SK-N-SH (cell line): ENCODE data around the gene NADSYN1. TPM values are rescaled to one million over a fixed set of nuclear protein-coding genes. Genes with fewer than 3 reads are reported as not detected.

Source experiments
- CTCF ChIA-PET: fragments of 300-600, 350-600 bp; formaldehyde crosslinking; extraction: SDS; loops from one replicate; lab custom pipeline; 2021; lab: Yijun Ruan, JAX
- POLR2A ChIA-PET: fragments of 350-600 bp; sonication (Branson Sonifier 250); formaldehyde crosslinking; extraction: SDS; loops from one replicate; lab custom pipeline; 2020; ENCODE audit warnings: antibody characterized with exemption, inconsistent platforms; lab: Yijun Ruan, JAX
- DNase-seq: peaks from one replicate; pipeline ENCODE4 v3.0.0; 2012
- H2AFZ ChIP-seq: fragments of 200-600 bp; sonication (generic); 2 replicates; pipeline ENCODE4 v1.8.1; 2016; ENCODE audit warnings: antibody characterized with exemption, mild to moderate bottlenecking, low read depth
- H3F3A ChIP-seq: fragments of 200-600 bp; sonication (generic); replicated peaks from 2 replicates; pipeline ENCODE3; 2016; ENCODE audit warnings: antibody characterized with exemption, mild to moderate bottlenecking; ENCODE audit not compliant: insufficient read depth
- H3K27ac ChIP-seq, 2 experiments: fragments of 200-500 bp in 1 of 2; fragments of 200-600 bp in 1 of 2; sonication (Bioruptor generic) in 1 of 2; sonication (generic), shearing (Covaris generic) in 1 of 2; 2 replicates each; pipeline versions ENCODE4 v1.5.1 to v1.6.1; 2014 to 2016; ENCODE audit warnings: low read depth in 2 of 2, inconsistent platforms in 1 of 2, low read length in 1 of 2, mild to moderate bottlenecking in 1 of 2, mixed read lengths in 1 of 2
- H3K27me3 ChIP-seq: fragments of 200-600 bp; sonication (generic), shearing (Covaris generic); 2 replicates; pipeline ENCODE4 v1.6.1; 2016; ENCODE audit warnings: mixed run types; ENCODE audit not compliant: insufficient read depth
- H3K36me3 ChIP-seq, 2 experiments: fragments of 200-500 bp in 1 of 2; fragments of 200-600 bp in 1 of 2; sonication (Bioruptor generic) in 1 of 2; sonication (generic) in 1 of 2; replicated peaks in 1 of 2; 2 replicates each; pipeline versions ENCODE3 to v1.5.1; 2014 to 2016; ENCODE audit warnings: low read length in 1 of 2, mild to moderate bottlenecking in 1 of 2; ENCODE audit not compliant: insufficient read depth in 2 of 2, control insufficient read depth in 1 of 2
- H3K4me1 ChIP-seq, 2 experiments: fragments of 200-500 bp in 1 of 2; fragments of 200-600 bp in 1 of 2; sonication (Bioruptor generic) in 1 of 2; sonication (generic), shearing (Covaris generic) in 1 of 2; 2 replicates each; pipeline versions ENCODE4 v1.5.1 to v1.6.1; 2014 to 2016; ENCODE audit warnings: low read depth in 1 of 2, low read length in 1 of 2, mixed run types in 1 of 2; ENCODE audit not compliant: insufficient read depth in 2 of 2, control insufficient read depth in 1 of 2
- H3K4me2 ChIP-seq: fragments of 200-600 bp; sonication (generic), shearing (Covaris generic); 2 replicates; pipeline ENCODE4 v1.6.1; 2017; ENCODE audit warnings: mixed run types
- H3K4me3 ChIP-seq, 2 experiments: fragments of 200-500 bp in 1 of 2; fragments of 200-600 bp in 1 of 2; sonication (Bioruptor generic) in 1 of 2; sonication (generic), shearing (Covaris generic) in 1 of 2; 2 replicates each; pipeline versions ENCODE4 v1.5.1 to v1.8.1; 2014 to 2016; ENCODE audit warnings: low read depth in 2 of 2, inconsistent platforms in 1 of 2, low read length in 1 of 2, mild to moderate bottlenecking in 1 of 2, mixed read lengths in 1 of 2, moderate library complexity in 1 of 2
- H3K79me2 ChIP-seq: fragments of 200-600 bp; sonication (generic); 2 replicates; pipeline ENCODE4 v1.8.1; 2017; ENCODE audit warnings: mild to moderate bottlenecking; ENCODE audit not compliant: insufficient read depth
- H3K9ac ChIP-seq: fragments of 200-600 bp; sonication (generic); 2 replicates; pipeline ENCODE4 v1.6.1; 2017; ENCODE audit warnings: mixed run types
- H3K9me2 ChIP-seq: fragments of 200-600 bp; sonication (generic); 2 replicates; pipeline ENCODE4 v1.6.1; 2017; ENCODE audit warnings: mixed run types
- H3K9me3 ChIP-seq: fragments of 200-600 bp; sonication (generic); 2 replicates; pipeline ENCODE4 v1.6.1; 2017; ENCODE audit warnings: mixed run types, mild to moderate bottlenecking, moderate library complexity
- H4K20me1 ChIP-seq: fragments of 200-600 bp; sonication (generic); 2 replicates; pipeline ENCODE4 v1.6.1; 2017; ENCODE audit warnings: mild to moderate bottlenecking, mixed run types; ENCODE audit not compliant: insufficient read depth
- CHD2 ChIP-seq: fragments of 150-350 bp; IDR thresholded peaks from 2 replicates; pipeline ENCODE4 v1.6.1; 2018; ENCODE audit warnings: low read length; ENCODE audit not compliant: partially characterized antibody
- CTCF ChIP-seq: fragments of 200-600 bp; sonication (generic); IDR thresholded peaks from 2 replicates; pipeline ENCODE4 v1.6.1; 2017; ENCODE audit warnings: antibody characterized with exemption, mild to moderate bottlenecking, moderate library complexity
- EP300 ChIP-seq, 2 experiments: IDR thresholded peaks; 2 replicates each; pipeline versions ENCODE4 v1.4.0 to v1.6.1; 2012; ENCODE audit warnings: borderline replicate concordance in 1 of 2, low read depth in 1 of 2, low read length in 1 of 2
- FOXJ3 ChIP-seq: sonication (generic); formaldehyde crosslinking; IDR thresholded peaks from 2 replicates; pipeline ENCODE4 v1.5.1; 2020; ENCODE audit warnings: mild to moderate bottlenecking, missing genetic modification reagents
- IRF3 ChIP-seq: fragments of 150-350 bp; IDR thresholded peaks from 2 replicates; pipeline ENCODE4 v1.6.1; 2016; ENCODE audit warnings: mild to moderate bottlenecking, low read depth, low read length
- MAX ChIP-seq: IDR thresholded peaks from 2 replicates; pipeline ENCODE4 v1.4.0; 2012; ENCODE audit warnings: low read depth
- MXI1 ChIP-seq: IDR thresholded peaks from 2 replicates; pipeline ENCODE4 v1.6.1; 2012; ENCODE audit warnings: mild to moderate bottlenecking, low read depth, low read length, improper control_type of control experiment
- NRF1 ChIP-seq: IDR thresholded peaks from 2 replicates; pipeline ENCODE4 v1.6.1; 2012; ENCODE audit warnings: low read depth, mild to moderate bottlenecking, low read length
- PBX3 ChIP-seq: IDR thresholded peaks from 2 replicates; pipeline ENCODE4; 2012
- REST ChIP-seq: IDR thresholded peaks from 2 replicates; pipeline ENCODE4 v1.6.1; 2012; ENCODE audit warnings: mild to moderate bottlenecking, low read depth, low read length, moderate library complexity
- RFX5 ChIP-seq: IDR thresholded peaks from 2 replicates; pipeline ENCODE4 v1.6.1; 2012; ENCODE audit warnings: mild to moderate bottlenecking, improper control_type of control experiment, low read length
- SIN3A ChIP-seq: IDR thresholded peaks from 2 replicates; pipeline ENCODE4 v1.6.1; 2012; ENCODE audit warnings: low read depth, mild to moderate bottlenecking, low read length, moderate library complexity, borderline replicate concordance
- SMC3 ChIP-seq: IDR thresholded peaks from 2 replicates; pipeline ENCODE4 v1.6.1; 2012; ENCODE audit warnings: low read depth, low read length, improper control_type of control experiment
- TEAD4 ChIP-seq: IDR thresholded peaks from 2 replicates; pipeline ENCODE4 v1.4.0; 2012; ENCODE audit warnings: mild to moderate bottlenecking, borderline replicate concordance; ENCODE audit not compliant: insufficient read depth
- USF1 ChIP-seq: IDR thresholded peaks from 2 replicates; pipeline ENCODE4 v1.4.0; 2012; ENCODE audit warnings: low read depth, borderline replicate concordance
- USF2 ChIP-seq: fragments of 150-350 bp; IDR thresholded peaks from 2 replicates; pipeline ENCODE4 v1.6.1; 2017; ENCODE audit warnings: antibody characterized with exemption, low read length, low read depth, borderline replicate concordance
- YY1 ChIP-seq: IDR thresholded peaks from 2 replicates; pipeline ENCODE4 v1.4.0; 2012; ENCODE audit warnings: low read depth, mild to moderate bottlenecking
- WGBS: methylation state at CpG from one replicate; pipeline ENCODE4 v1.1.6; 2017; ENCODE audit warnings: low lambda C conversion rate; 5-methylcytosine and 5-hydroxymethylcytosine counted together
- polyA plus RNA-seq, 3 experiments: library from polyadenylated mRNA; depleted of rRNA; stranded (reverse); fragments of >200 nt; gene quantifications; 2 replicates each; pipeline ENCODE4 v1.2.3, GENCODE V29; 2012

Gene NADSYN1
- polyA plus RNA-seq, 1 of the 3 experiments (the other 2 are of a cell fraction): 62.5 TPM

GRCh38 chr11:71448257-71449171 lies 4.5 kb upstream of the NADSYN1 start, which contains the start of gene DHCR7:
DHCR7 (minus strand) TSS chr11:71448393; CDS start chr11:71444952, 3,441 bp downstream.
- peak; percentile 98 for DNase-seq
- POLR2A ChIA-PET: no interaction called here
- H4K20me1 ChIP-seq: no peaks in the 10 kb centered on the region
- H3K9me2 ChIP-seq: no peaks in the 10 kb centered on the region
- H3K36me3 ChIP-seq: peaks cover 7 to 20% of the 10 kb centered on the region in 2 experiments
- WGBS: 2% methylated on average over 18 of the region's 78 CpGs
- CTCF ChIA-PET: interaction anchor here (0.7 to 2.3 kb wide), 3 partner anchors 23 to 1070 kb away, joined by 3 to 9 read pairs (median 5); no protein-coding TSS in a partner anchor
- H3F3A ChIP-seq: peaks cover 12% of the 10 kb centered on the region
- peak within 1 kb of the TSS; percentile 73 for H3K9ac ChIP-seq
- H2AFZ ChIP-seq: peak within 1 kb of the TSS; percentile 99
- H3K27me3 ChIP-seq: no peaks in the 10 kb centered on the region
- TF ChIP-seq MAX (peak; percentile 91), IRF3 (peak; percentile 78), SMC3 (no peak), YY1 (no peak), USF1 (peak; percentile 85), USF2 (peak; percentile 47; the same call in 1 of the 2 replicates), REST (peak; percentile 21; the same call in 1 of the 2 replicates), RFX5 (peak; percentile 62), FOXJ3 (CRISPR knock-in tag) (no peak), EP300 (IDR thresholded peaks at IDR 0.05; ENCODE audit: borderline replicate concordance in 1 of 2, low read depth in 1 of 2, low read length in 1 of 2) (0 out of 4 replicates have a peak, but pooled peaks of 1 of the 2 experiments have one; percentile 26), CHD2 (peak; percentile 51), MXI1 (peak; percentile 96), SIN3A (0 out of 2 replicates have a peak, but pooled peaks have one; percentile 54), CTCF (no peak), NRF1 (peak; percentile 3; the same call in 1 of the 2 replicates), PBX3 (peak; percentile 98), TEAD4 (no peak)
- peaks cover 8% of the 10 kb centered on the region; the same call in 1 of the 2 replicates for H3K9me3 ChIP-seq
- peak within 1 kb of the TSS in 1 of 2 experiments; percentile 88; a peak in 1 of 4 replicates for H3K27ac ChIP-seq
- peak within 1 kb of the TSS; percentile 89 to 92 for H3K4me3 ChIP-seq
- H3K4me1 ChIP-seq: peaks cover 4 to 23% of the 10 kb centered on the region in 2 experiments; a peak in 3 of 4 replicates
- peak within 1 kb of the TSS; percentile 99 for H3K4me2 ChIP-seq
- H3K79me2 ChIP-seq: peaks cover 9% of the 10 kb centered on the region
